NB4 (cell line): ENCODE results near the gene NET1.

Experiments used
- DNase-seq: peaks from one replicate; pipeline ENCODE4 v3.0.0; 2010; ENCODE audit warnings: low read depth
- H3K4me3 ChIP-seq: one replicate; pipeline ENCODE4 v1.5.1; 2011; ENCODE audit warnings: mild to moderate bottlenecking, low read depth, low read length, moderate library complexity
- MAX ChIP-seq: IDR thresholded peaks from 2 replicates; pipeline ENCODE4 v1.6.1; 2011; ENCODE audit warnings: low read depth, low read length
- MYC ChIP-seq: IDR thresholded peaks from 2 replicates; pipeline ENCODE4 v1.6.1; 2011; ENCODE audit warnings: low read depth, low read length
- POLR2A ChIP-seq: IDR thresholded peaks from 2 replicates; pipeline ENCODE4 v1.6.1; 2011; ENCODE audit warnings: mild to moderate bottlenecking; ENCODE audit not compliant: insufficient read length; ENCODE audit errors: extremely low read depth
- TF ChIP-seq, protein P1 (sequence below): IDR thresholded peaks from one replicate; pipeline ENCODE4 v1.5.1; 2012; ENCODE audit warnings: low read depth, low read length

NET1 gene

DNA sequence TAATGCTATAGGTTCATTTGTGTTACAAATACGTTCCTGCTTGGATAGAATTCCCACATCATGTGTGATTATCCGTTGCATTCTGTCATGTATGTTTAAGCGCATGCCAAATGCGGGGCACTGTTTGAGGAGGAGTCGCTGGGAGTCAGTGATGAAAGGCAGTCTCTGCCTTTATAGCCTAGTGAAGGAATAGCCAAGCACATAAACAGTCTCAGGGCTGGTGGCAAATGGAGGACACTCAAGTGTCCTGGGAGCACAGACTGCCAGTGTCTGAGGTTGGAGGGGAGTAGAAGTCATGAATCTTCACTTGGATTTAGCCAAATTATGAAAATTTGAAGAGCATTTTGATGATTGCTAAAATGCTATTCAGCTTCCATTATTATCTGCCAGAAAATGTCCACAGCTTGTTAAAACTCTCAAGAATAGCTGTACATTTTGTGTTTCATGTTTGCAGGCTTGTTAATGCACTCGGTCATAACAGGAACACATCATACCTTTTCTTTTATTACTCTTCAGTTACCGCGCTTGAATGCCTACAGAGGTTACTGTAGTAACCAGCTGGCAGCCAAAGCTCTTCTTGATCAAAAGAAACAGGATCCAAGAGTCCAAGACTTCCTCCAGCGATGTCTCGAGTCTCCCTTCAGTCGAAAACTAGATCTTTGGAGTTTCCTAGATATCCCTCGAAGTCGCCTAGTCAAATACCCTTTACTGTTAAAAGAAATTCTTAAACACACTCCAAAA lies 41.6 kb downstream of the NET1 start:
- H3K4me3 ChIP-seq = no peak overlapping the region
- TF ChIP-seq, protein P1, sequence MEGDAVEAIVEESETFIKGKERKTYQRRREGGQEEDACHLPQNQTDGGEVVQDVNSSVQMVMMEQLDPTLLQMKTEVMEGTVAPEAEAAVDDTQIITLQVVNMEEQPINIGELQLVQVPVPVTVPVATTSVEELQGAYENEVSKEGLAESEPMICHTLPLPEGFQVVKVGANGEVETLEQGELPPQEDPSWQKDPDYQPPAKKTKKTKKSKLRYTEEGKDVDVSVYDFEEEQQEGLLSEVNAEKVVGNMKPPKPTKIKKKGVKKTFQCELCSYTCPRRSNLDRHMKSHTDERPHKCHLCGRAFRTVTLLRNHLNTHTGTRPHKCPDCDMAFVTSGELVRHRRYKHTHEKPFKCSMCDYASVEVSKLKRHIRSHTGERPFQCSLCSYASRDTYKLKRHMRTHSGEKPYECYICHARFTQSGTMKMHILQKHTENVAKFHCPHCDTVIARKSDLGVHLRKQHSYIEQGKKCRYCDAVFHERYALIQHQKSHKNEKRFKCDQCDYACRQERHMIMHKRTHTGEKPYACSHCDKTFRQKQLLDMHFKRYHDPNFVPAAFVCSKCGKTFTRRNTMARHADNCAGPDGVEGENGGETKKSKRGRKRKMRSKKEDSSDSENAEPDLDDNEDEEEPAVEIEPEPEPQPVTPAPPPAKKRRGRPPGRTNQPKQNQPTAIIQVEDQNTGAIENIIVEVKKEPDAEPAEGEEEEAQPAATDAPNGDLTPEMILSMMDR = no peak
- TF ChIP-seq MAX = no peak
- no peak for TF ChIP-seq MYC
- TF ChIP-seq POLR2A = no peak
- DNase-seq = no peak

DNA sequence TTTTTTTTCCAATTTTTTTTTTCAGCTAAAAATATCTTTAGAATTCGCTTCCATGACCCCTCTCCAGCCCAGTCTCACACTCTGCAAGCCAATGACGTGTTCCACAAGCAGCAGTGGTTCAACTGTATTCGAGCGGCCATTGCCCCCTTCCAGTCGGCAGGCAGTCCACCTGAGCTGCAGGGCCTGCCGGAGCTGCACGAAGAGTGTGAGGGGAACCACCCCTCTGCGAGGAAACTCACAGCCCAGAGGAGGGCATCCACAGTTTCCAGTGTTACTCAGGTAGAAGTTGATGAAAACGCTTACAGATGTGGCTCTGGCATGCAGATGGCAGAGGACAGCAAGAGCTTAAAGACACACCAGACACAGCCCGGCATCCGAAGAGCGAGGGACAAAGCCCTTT lies 44.2 kb downstream of the NET1 start:
- TF ChIP-seq POLR2A (no peak), MYC (no peak), MAX (no peak)
- TF ChIP-seq, protein P1 = no peak
- no peak for DNase-seq
- no peak overlapping the region for H3K4me3 ChIP-seq

DNA sequence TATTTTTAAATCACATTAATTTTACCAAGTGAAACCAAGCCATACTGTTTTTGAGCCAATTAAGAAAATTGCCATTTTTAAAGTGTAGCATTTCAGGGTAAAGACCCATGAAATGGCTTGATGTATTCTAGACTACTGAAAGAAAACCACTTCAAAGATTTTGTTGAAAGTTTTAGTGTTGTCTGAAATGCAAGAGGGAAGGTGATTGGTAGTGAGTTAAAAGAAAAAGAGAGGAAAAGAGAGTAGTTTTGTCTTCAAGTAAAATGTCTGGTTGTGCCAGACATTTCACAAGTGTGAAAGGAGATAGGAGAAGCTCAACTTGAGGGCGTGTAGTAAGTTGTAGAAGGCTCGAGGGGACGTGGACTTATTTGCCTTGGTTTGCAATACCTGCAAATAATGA lies 45.4 kb downstream of the NET1 start:
- no peak for DNase-seq
- TF ChIP-seq, protein P1 = no peak
- TF ChIP-seq MAX = no peak
- no peak for TF ChIP-seq POLR2A
- no peak for TF ChIP-seq MYC
- no peak overlapping the region for H3K4me3 ChIP-seq

GRCh38 chr10:5458425-5458824 lies 46.1 kb downstream of the NET1 start:
- no peak overlapping the region for H3K4me3 ChIP-seq
- DNase-seq = no peak
- no peak for TF ChIP-seq MYC

DNA sequence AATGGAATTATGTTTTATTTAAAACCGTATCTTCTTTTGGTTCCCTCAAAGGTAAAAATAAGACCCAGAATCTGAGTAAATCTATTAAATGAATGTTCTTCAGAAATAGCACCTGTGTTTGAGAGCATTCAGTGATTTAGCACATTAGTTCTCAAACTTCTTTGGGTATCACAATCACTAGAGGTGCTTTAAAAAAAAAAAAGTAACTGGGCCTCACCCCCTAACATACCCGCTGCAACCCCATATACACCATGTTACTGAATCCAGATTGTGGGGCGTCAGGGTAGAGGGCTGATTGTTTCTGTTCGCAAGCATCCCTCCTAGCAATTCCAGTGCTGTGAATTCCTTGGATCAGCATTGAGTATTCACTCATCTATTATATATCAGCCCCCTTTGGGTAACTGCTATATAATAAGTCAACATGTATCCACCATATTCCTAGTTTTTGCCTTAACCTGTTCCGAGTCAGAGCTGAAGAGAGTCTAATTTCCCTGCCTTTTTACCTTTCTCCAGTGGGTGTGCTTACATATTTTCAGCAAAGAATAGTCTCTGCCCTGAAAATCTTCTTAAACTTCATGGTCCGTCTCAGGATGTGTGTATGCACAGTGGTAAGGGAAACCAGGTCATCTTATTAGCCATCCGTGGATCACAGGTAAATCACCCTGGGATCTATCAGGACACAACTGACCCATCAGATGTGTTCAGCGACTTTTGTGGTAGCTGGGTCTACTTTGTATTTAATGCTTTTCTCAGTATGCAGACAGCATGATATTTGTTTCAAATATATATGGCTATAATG lies 46.8 kb downstream of the NET1 start:
- DNase-seq = no peak
- TF ChIP-seq POLR2A (no peak), MAX (no peak), MYC (no peak)
- TF ChIP-seq, protein P1 = no peak
- no peak overlapping the region for H3K4me3 ChIP-seq

GRCh38 chr10:5460468-5461202 lies 48.3 kb downstream of the NET1 start:
- H3K4me3 ChIP-seq = no peak overlapping the region
- DNase-seq = no peak
- TF ChIP-seq MYC (no peak), POLR2A (no peak), MAX (no peak)
- TF ChIP-seq, protein P1 = no peak
